Measurements from ENCODE around the gene ZBTB1.
A peak's percentile ranks its signal among the peaks of the same experiment; 100 is the strongest.

GRCh38 chr14:64540208-64541202 lies 35.9 kb downstream of the ZBTB1 start, which contains the start of gene HSPA2:
- TF ChIP-seq POLR2A (IDR thresholded peaks at IDR 0.05) = peak; percentile 93 to 98
- TF ChIP-seq, protein P1, sequence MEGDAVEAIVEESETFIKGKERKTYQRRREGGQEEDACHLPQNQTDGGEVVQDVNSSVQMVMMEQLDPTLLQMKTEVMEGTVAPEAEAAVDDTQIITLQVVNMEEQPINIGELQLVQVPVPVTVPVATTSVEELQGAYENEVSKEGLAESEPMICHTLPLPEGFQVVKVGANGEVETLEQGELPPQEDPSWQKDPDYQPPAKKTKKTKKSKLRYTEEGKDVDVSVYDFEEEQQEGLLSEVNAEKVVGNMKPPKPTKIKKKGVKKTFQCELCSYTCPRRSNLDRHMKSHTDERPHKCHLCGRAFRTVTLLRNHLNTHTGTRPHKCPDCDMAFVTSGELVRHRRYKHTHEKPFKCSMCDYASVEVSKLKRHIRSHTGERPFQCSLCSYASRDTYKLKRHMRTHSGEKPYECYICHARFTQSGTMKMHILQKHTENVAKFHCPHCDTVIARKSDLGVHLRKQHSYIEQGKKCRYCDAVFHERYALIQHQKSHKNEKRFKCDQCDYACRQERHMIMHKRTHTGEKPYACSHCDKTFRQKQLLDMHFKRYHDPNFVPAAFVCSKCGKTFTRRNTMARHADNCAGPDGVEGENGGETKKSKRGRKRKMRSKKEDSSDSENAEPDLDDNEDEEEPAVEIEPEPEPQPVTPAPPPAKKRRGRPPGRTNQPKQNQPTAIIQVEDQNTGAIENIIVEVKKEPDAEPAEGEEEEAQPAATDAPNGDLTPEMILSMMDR (IDR thresholded peaks at IDR 0.05) = peak; percentile 72 to 100 (median 82)

All from heart left ventricle (tissue), 13 donors.